PC-3 (cell line): Measurements from ENCODE around the gene PCNX3. TPM values are rescaled to one million over a fixed set of nuclear protein-coding genes. Genes with fewer than 3 reads are reported as not detected.

Experiments
- ATAC-seq: fragments of 200-7000 bp; cut with Tn5 transposase; 2 replicates; pipeline ENCODE4 v1.9.1; 2020; ENCODE audit warnings: mild to moderate bottlenecking, moderate library complexity
- BruUV-seq: library from RNA; stranded (reverse); fragments of 400-500 nt; replicated peaks from 2 replicates; lab custom pipeline; 2021; lab: Mats Ljungman, UMichigan
- CTCF ChIA-PET: fragments of 300-600 bp; sonication (Branson Sonifier 250); formaldehyde crosslinking; loops from one replicate; lab custom pipeline; 2022; ENCODE audit warnings: antibody characterized with exemption; lab: Charles Lee
- POLR2A ChIA-PET: fragments of 300-600 bp; sonication (Branson Sonifier 250); formaldehyde crosslinking; loops from one replicate; lab custom pipeline; 2022; ENCODE audit warnings: antibody characterized with exemption; ENCODE audit not compliant: unreplicated experiment; lab: Charles Lee
- DNase-seq: peaks from one replicate; pipeline ENCODE4 v3.0.0-alpha.2; 2015
- H2AFZ ChIP-seq: fragments of 300-600 bp; sonication (generic); 2 replicates; pipeline ENCODE4 v1.6.0; 2016; ENCODE audit warnings: antibody characterized with exemption, low read length
- H3F3A ChIP-seq: fragments of 300-600 bp; sonication (generic); one replicate; pipeline ENCODE4 v1.6.0; 2017; ENCODE audit warnings: antibody characterized with exemption, low read length, control low read depth, mild to moderate bottlenecking; ENCODE audit not compliant: unreplicated experiment
- H3K27ac ChIP-seq: fragments of 300-600 bp; sonication (generic); 2 replicates; pipeline ENCODE4 v1.5.1; 2016; ENCODE audit warnings: mild to moderate bottlenecking, low read length
- H3K27me3 ChIP-seq: fragments of 300-600 bp; sonication (generic); 2 replicates; pipeline ENCODE4 v1.6.1; 2016; ENCODE audit warnings: low read length, mixed read lengths
- H3K36me3 ChIP-seq: fragments of 300-600 bp; sonication (generic); 2 replicates; pipeline ENCODE4 v1.6.1; 2016; ENCODE audit warnings: low read depth, mixed run types, low read length, mixed read lengths
- H3K4me1 ChIP-seq: fragments of 300-600 bp; sonication (generic); 2 replicates; pipeline ENCODE4 v1.5.1; 2016; ENCODE audit warnings: low read length; ENCODE audit not compliant: insufficient read depth
- H3K4me2 ChIP-seq: fragments of 300-600 bp; sonication (generic); 2 replicates; pipeline ENCODE4 v1.6.0; 2016; ENCODE audit warnings: low read length
- H3K4me3 ChIP-seq: fragments of 300-600 bp; sonication (generic); 2 replicates; pipeline ENCODE4 v1.5.1; 2016; ENCODE audit warnings: mild to moderate bottlenecking, low read length, mixed read lengths
- H3K79me2 ChIP-seq: fragments of 300-600 bp; sonication (generic); 2 replicates; pipeline ENCODE4 v1.6.1; 2017; ENCODE audit warnings: low read length, mixed read lengths
- H3K9ac ChIP-seq: fragments of 300-600 bp; sonication (generic); 2 replicates; pipeline ENCODE4 v1.6.0; 2016; ENCODE audit warnings: mild to moderate bottlenecking, low read length
- H3K9me2 ChIP-seq: fragments of 300-600 bp; sonication (generic); replicated peaks from 2 replicates; pipeline ENCODE4 v1.6.1; 2016; ENCODE audit warnings: mixed run types, low read length, mixed read lengths
- H3K9me3 ChIP-seq: fragments of 300-600 bp; sonication (generic); 2 replicates; pipeline ENCODE4 v1.6.1; 2016; ENCODE audit warnings: low read length, mixed read lengths
- H4K20me1 ChIP-seq: fragments of 300-600 bp; sonication (generic); 2 replicates; pipeline ENCODE4 v1.6.1; 2016; ENCODE audit warnings: low read length, mixed read lengths
- CTCF ChIP-seq: fragments of 300-600 bp; sonication (generic); conservative IDR thresholded peaks from 2 replicates; pipeline ENCODE4 v1.5.1; 2017; ENCODE audit warnings: antibody characterized with exemption, low read depth, mild to moderate bottlenecking, low read length
- EZH2 ChIP-seq: fragments of 300-600 bp; sonication (generic); IDR thresholded peaks from one replicate; pipeline ENCODE4 v1.6.1; 2017; ENCODE audit warnings: antibody characterized with exemption, mild to moderate bottlenecking, low read length; ENCODE audit not compliant: unreplicated experiment
- EZH2phosphoT487 ChIP-seq: fragments of 300-600 bp; sonication (generic); IDR thresholded peaks from 2 replicates; pipeline ENCODE4 v1.6.1; 2018; ENCODE audit warnings: mild to moderate bottlenecking, antibody characterized with exemption, low read length, borderline replicate concordance
- intact Hi-C: fragments of 100-400 bp; cut with micrococcal nuclease; formaldehyde crosslinking; loops from 2 replicates; pipeline ENCODE4 v1.9.0; 2023
- total RNA-seq: library from RNA; depleted of rRNA; stranded (reverse); fragments of >200 nt; gene quantifications from 2 replicates; pipeline ENCODE4 v1.2.3, GENCODE V29; 2014

PCNX3 gene
- total RNA-seq, 1 experiment from 2014 or later = 53.6 TPM

DNA sequence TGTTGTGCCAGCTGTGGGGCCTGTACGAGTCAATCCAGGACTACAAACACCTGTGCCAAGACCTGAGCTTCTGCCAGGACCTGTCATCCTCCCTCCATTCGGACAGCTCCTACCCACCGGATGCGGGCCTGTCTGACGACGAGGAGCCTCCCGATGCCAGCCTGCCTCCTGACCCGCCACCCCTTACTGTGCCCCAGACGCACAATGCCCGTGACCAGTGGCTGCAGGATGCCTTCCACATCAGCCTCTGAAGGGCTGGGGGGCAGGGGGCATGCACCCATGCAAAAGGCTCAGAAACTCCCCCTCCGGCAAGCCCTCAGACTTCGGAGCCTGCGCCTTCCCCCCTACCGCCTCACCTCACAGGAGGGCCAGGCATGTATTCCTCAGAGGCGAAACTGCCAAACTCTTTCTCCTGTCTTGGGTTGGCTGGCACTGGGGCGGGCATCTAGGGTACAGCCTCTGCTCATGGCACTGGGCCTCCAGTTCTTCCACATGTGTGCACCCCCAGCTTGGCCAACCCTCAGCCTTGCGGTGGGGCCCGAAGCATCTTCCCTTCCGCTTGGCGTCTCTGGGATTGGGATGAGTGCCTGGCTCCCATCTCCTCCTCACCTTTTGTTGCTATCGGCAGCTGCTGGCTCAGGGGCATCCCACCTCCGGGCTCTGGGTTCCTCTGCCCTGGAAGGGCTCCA lies 42.0 kb upstream of the PCNX3 start:
- H3K79me2 ChIP-seq = peaks cover 57% of the 10 kb centered on the region
- H3K9me3 ChIP-seq = no peaks in the 10 kb centered on the region
- H2AFZ ChIP-seq = no peak overlapping the region
- H3K9me2 ChIP-seq = no peaks in the 10 kb centered on the region
- ChIA-PET POLR2A (no interaction called here), CTCF (interaction anchor here (0.5 to 1.7 kb wide), 4 partner anchors 14 to 41 kb away, joined by 3 to 24 read pairs (median 4); partner anchors contain the start of gene PCNX3)
- no peak for ATAC-seq
- TSS peak; percentile 7 for BruUV-seq
- peak overlapping the region; percentile 93 for H3K4me2 ChIP-seq
- peak overlapping the region; percentile 97 for H3K4me3 ChIP-seq
- H3K27ac ChIP-seq = no peak overlapping the region
- TF ChIP-seq EZH2phosphoT487 = no peak
- TF ChIP-seq CTCF = no peak
- TF ChIP-seq EZH2 = no peak
- H3F3A ChIP-seq = peaks cover 4% of the 10 kb centered on the region
- H3K36me3 ChIP-seq = no peaks in the 10 kb centered on the region
- peaks cover 5% of the 10 kb centered on the region for H4K20me1 ChIP-seq
- peak; percentile 44 for DNase-seq
- H3K4me1 ChIP-seq = peaks cover 65% of the 10 kb centered on the region
- H3K27me3 ChIP-seq = no peaks in the 10 kb centered on the region
- H3K9ac ChIP-seq = no peak overlapping the region
- intact Hi-C loops = no loop called here

GRCh38 chr11:65574109-65574810 lies 41.3 kb upstream of the PCNX3 start:
- ChIA-PET CTCF (interaction anchor here (0.5 kb wide), 1 partner anchor 19 kb away, joined by 3 read pairs; no protein-coding TSS in a partner anchor), POLR2A (no interaction called here)
- Histone ChIP-seq H3K4me2 (peak overlapping the region; percentile 93), H3K4me1 (peaks cover 58% of the 10 kb centered on the region), H3K27ac (peak overlapping the region; percentile 40), H3K27me3 (no peaks in the 10 kb centered on the region), H3K9me2 (no peaks in the 10 kb centered on the region), H3K79me2 (peaks cover 51% of the 10 kb centered on the region), H3K9ac (peak overlapping the region; percentile 20; the same call in 1 of the 2 replicates), H3K4me3 (peak overlapping the region; percentile 97), H3F3A (peaks cover 4% of the 10 kb centered on the region), H2AFZ (no peak overlapping the region), H4K20me1 (peaks cover 5% of the 10 kb centered on the region), H3K36me3 (no peaks in the 10 kb centered on the region), H3K9me3 (no peaks in the 10 kb centered on the region)
- DNase-seq (peak; percentile 98), ATAC-seq (peak; percentile 34)
- TF ChIP-seq EZH2phosphoT487 (no peak), EZH2 (no peak), CTCF (peak; percentile 84)
- intact Hi-C loops = no loop called here
- BruUV-seq = no TSS peak
